H9 (cell line): ENCODE results near the gene CCDC158. TPM values are rescaled to one million over a fixed set of nuclear protein-coding genes. Genes with fewer than 3 reads are reported as not detected.

Experiments used
- DNase-seq: peaks from one replicate; pipeline ENCODE4 v3.0.0-alpha.2; 2017
- H2AFZ ChIP-seq: one replicate; pipeline ENCODE4 v1.6.1; 2013; ENCODE audit warnings: mild to moderate bottlenecking, low read length, control low read depth, moderate library complexity
- H2AK5ac ChIP-seq: 2 replicates; pipeline ENCODE4 v1.6.1; 2013; ENCODE audit warnings: low read length, control low read depth, mixed read lengths; ENCODE audit not compliant: insufficient read length
- H2BK120ac ChIP-seq: one replicate; pipeline ENCODE4 v1.6.1; 2013; ENCODE audit warnings: low read depth, mild to moderate bottlenecking, low read length, control low read depth, inconsistent platforms; ENCODE audit not compliant: poor library complexity, severe bottlenecking
- H2BK12ac ChIP-seq: 2 replicates; pipeline ENCODE4 v1.6.1; 2013; ENCODE audit warnings: low read length, control low read depth, mixed read lengths, low read depth; ENCODE audit not compliant: insufficient read length
- H2BK15ac ChIP-seq: 2 replicates; pipeline ENCODE4 v1.6.1; 2013; ENCODE audit warnings: low read depth, low read length, control low read depth
- H2BK20ac ChIP-seq: one replicate; pipeline ENCODE4 v1.6.1; 2013; ENCODE audit warnings: low read depth, mild to moderate bottlenecking, low read length, control low read depth, inconsistent platforms; ENCODE audit not compliant: poor library complexity, severe bottlenecking
- H2BK5ac ChIP-seq: 2 replicates; pipeline ENCODE4 v1.6.1; 2013; ENCODE audit warnings: low read length, control low read depth, mixed read lengths; ENCODE audit not compliant: insufficient read length
- H3K14ac ChIP-seq: 2 replicates; pipeline ENCODE4 v1.6.1; 2013; ENCODE audit warnings: low read length, control low read depth; ENCODE audit not compliant: insufficient read depth
- H3K18ac ChIP-seq: 2 replicates; pipeline ENCODE4 v1.6.1; 2013; ENCODE audit warnings: low read depth, mild to moderate bottlenecking, mixed read lengths, low read length, control low read depth; ENCODE audit not compliant: insufficient read length
- H3K23ac ChIP-seq: 2 replicates; pipeline ENCODE4 v1.6.1; 2013; ENCODE audit warnings: low read length, control low read depth, mixed read lengths, low read depth; ENCODE audit not compliant: insufficient read length
- H3K23me2 ChIP-seq: 2 replicates; pipeline ENCODE4 v1.6.1; 2013; ENCODE audit warnings: low read depth, mild to moderate bottlenecking, mixed read lengths, low read length, control low read depth; ENCODE audit not compliant: insufficient read length, poor library complexity, severe bottlenecking
- H3K27ac ChIP-seq: 2 replicates; pipeline ENCODE4 v1.5.1; 2013; ENCODE audit warnings: low read length, control low read depth, mixed read lengths, low read depth; ENCODE audit not compliant: insufficient read length
- H3K27me3 ChIP-seq: 2 replicates; pipeline ENCODE4 v1.6.1; 2013; ENCODE audit warnings: low read length, control low read depth, inconsistent platforms; ENCODE audit not compliant: insufficient read depth
- H3K4ac ChIP-seq: 2 replicates; pipeline ENCODE4 v1.6.1; 2013; ENCODE audit warnings: low read depth, mild to moderate bottlenecking, control low read depth, inconsistent platforms, low read length, moderate library complexity
- H3K4me1 ChIP-seq: 2 replicates; pipeline ENCODE4 v1.6.1; 2013; ENCODE audit warnings: low read length, control low read depth, inconsistent platforms; ENCODE audit not compliant: insufficient read depth
- H3K4me2 ChIP-seq: 2 replicates; pipeline ENCODE4 v1.6.1; 2013; ENCODE audit warnings: low read length, control low read depth, mixed read lengths; ENCODE audit not compliant: insufficient read length, insufficient read depth
- H3K56ac ChIP-seq: 2 replicates; pipeline ENCODE4 v1.6.1; 2013; ENCODE audit warnings: low read depth, mild to moderate bottlenecking, mixed read lengths, low read length, control low read depth; ENCODE audit not compliant: insufficient read length
- H3K79me1 ChIP-seq: 2 replicates; pipeline ENCODE4 v1.6.1; 2013; ENCODE audit warnings: low read depth, mild to moderate bottlenecking, moderate library complexity, low read length, control low read depth, inconsistent platforms; ENCODE audit not compliant: insufficient read depth, poor library complexity, severe bottlenecking
- H3K79me2 ChIP-seq: 2 replicates; pipeline ENCODE4 v1.6.1; 2013; ENCODE audit warnings: low read length, control low read depth, inconsistent platforms; ENCODE audit not compliant: insufficient read depth
- H3K9ac ChIP-seq: 2 replicates; pipeline ENCODE4 v1.6.1; 2013; ENCODE audit warnings: low read length, control low read depth, mixed read lengths; ENCODE audit not compliant: insufficient read length; ENCODE audit errors: extremely low read depth
- H3K9me3 ChIP-seq: one replicate; pipeline ENCODE4 v1.6.1; 2013; ENCODE audit warnings: low read depth, low read length, inconsistent platforms; ENCODE audit not compliant: control insufficient read depth
- H3T11ph ChIP-seq: one replicate; pipeline ENCODE4 v1.6.1; 2013; ENCODE audit warnings: mild to moderate bottlenecking, low read length, control low read depth, inconsistent platforms
- H4K20me1 ChIP-seq: one replicate; pipeline ENCODE4 v1.6.1; 2013; ENCODE audit not compliant: control insufficient read depth, insufficient read length, insufficient read depth
- H4K5ac ChIP-seq: 2 replicates; pipeline ENCODE4 v1.6.1; 2013; ENCODE audit warnings: low read depth, mild to moderate bottlenecking, mixed read lengths, low read length, control low read depth; ENCODE audit not compliant: insufficient read length
- H4K8ac ChIP-seq: replicated peaks from 2 replicates; pipeline ENCODE4 v1.6.1; 2013; ENCODE audit warnings: low read length, control low read depth, mixed read lengths, low read depth; ENCODE audit not compliant: insufficient read length
- H4K91ac ChIP-seq: 2 replicates; pipeline ENCODE4 v1.6.1; 2013; ENCODE audit warnings: low read depth, mild to moderate bottlenecking, moderate library complexity, mixed read lengths, low read length, control low read depth; ENCODE audit not compliant: insufficient read length
- H3K27ac Mint-ChIP-seq, 3 experiments: 2 replicates in 2 of 3; 3 replicates in 1 of 3; pipeline ENCODE4 v1.8.0; 2020 to 2021; ENCODE audit warnings: mixed read lengths in 3 of 3, mild to moderate bottlenecking in 1 of 3, moderate library complexity in 1 of 3
- H3K27me3 Mint-ChIP-seq: 2 replicates; pipeline ENCODE4 v1.8.0; 2021; ENCODE audit warnings: low read depth, mild to moderate bottlenecking, moderate library complexity, mixed read lengths
- H3K36me3 Mint-ChIP-seq, 3 experiments: 2 replicates in 2 of 3; 3 replicates in 1 of 3; pipeline ENCODE4 v1.8.0; 2020 to 2021; ENCODE audit warnings: low read depth in 3 of 3, mixed read lengths in 3 of 3; ENCODE audit not compliant: insufficient read depth in 1 of 3
- H3K4me1 Mint-ChIP-seq, 2 experiments: 2 replicates each; pipeline ENCODE4 v1.8.0; 2020; ENCODE audit warnings: mixed read lengths in 2 of 2
- H3K4me3 Mint-ChIP-seq, 2 experiments: 2 replicates in 1 of 2; 3 replicates in 1 of 2; pipeline ENCODE4 v1.8.0; 2020 to 2021; ENCODE audit warnings: mild to moderate bottlenecking in 2 of 2, mixed read lengths in 2 of 2, moderate library complexity in 1 of 2
- H3K9me3 Mint-ChIP-seq, 2 experiments: 2 replicates in 1 of 2; 3 replicates in 1 of 2; pipeline ENCODE4 v1.8.0; 2020; ENCODE audit warnings: mild to moderate bottlenecking in 2 of 2, mixed read lengths in 2 of 2, moderate library complexity in 1 of 2
- WGBS: extraction: QIAGEN DNeasy Blood & Tissue Kit; methylation state at CpG from one replicate; pipeline ENCODE4 v1.1.7; 2013; ENCODE audit warnings: missing lambda C conversion rate, low lambda C conversion rate, mixed read lengths; ENCODE audit not compliant: insufficient read length; ENCODE audit errors: extremely low coverage; 5-methylcytosine and 5-hydroxymethylcytosine counted together
- total RNA-seq: library from RNA; stranded (reverse); gene quantifications from 2 replicates; pipeline ENCODE4 v1.2.1, GENCODE V29; 2021
- TF ChIP-seq, protein P1 (sequence below): fragments of 200-600 bp; sonication (generic); conservative IDR thresholded peaks from 3 replicates; pipeline ENCODE4 v1.8.0; 2021; ENCODE audit warnings: antibody characterized with exemption, mild to moderate bottlenecking

CCDC158 gene
- total RNA-seq, 1 experiment from 2014 or later = not detected

DNA sequence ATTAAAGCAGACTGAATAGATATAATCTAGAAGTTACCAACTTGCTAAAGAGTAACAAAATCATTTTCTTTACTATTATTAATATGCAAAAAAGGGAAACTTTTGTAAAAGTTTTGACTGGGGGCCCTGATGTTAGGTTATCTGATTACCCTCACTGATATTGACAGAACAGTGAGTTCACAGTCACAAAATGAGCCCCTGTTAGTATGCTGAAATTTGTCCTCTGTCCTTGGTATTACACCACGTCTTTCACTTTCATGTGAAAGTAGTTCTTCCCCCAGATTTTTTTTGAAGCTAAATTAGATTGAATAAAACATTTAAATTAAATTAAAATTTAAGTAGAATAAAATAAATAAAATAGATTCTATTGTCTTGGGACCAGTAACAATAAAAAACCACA is 108.5 kb downstream of the CCDC158 start:
- Histone ChIP-seq H2BK15ac (no peak overlapping the region), H2BK5ac (no peak overlapping the region), H4K8ac (no peak overlapping the region), H3K23me2 (peaks cover 3% of the 10 kb centered on the region), H3K79me2 (no peaks in the 10 kb centered on the region), H3K9me3 (no peaks in the 10 kb centered on the region), H2BK120ac (no peak overlapping the region), H2AFZ (no peak overlapping the region), H4K20me1 (no peaks in the 10 kb centered on the region), H2BK20ac (no peak overlapping the region), H3K4me1 (no peaks in the 10 kb centered on the region; the same call in 1 of the 2 replicates), H2BK12ac (no peak overlapping the region), H3K9ac (no peak overlapping the region), H3K4me2 (no peak overlapping the region), H3K14ac (no peak overlapping the region), H3K4ac (no peak overlapping the region), H4K91ac (no peak overlapping the region), H3K56ac (no peak overlapping the region), H3K18ac (no peak overlapping the region), H3K27me3 (no peaks in the 10 kb centered on the region), H2AK5ac (no peak overlapping the region), H3T11ph (no peak overlapping the region), H4K5ac (no peak overlapping the region), H3K79me1 (no peaks in the 10 kb centered on the region), H3K23ac (no peak overlapping the region), H3K27ac (no peak overlapping the region)
- no CpG with 5 or more reads among the region's 1 CpG for WGBS
- Mint-ChIP-seq H3K27ac (no peak overlapping the region), H3K4me3 (no peak overlapping the region), H3K4me1 (peaks cover 3 to 10% of the 10 kb centered on the region in 2 experiments), H3K36me3 (peaks cover 6 to 16% (median 15%) of the 10 kb centered on the region in 3 experiments; a peak in 6 of 7 replicates), H3K9me3 (peaks cover 4 to 6% of the 10 kb centered on the region in 2 experiments; a peak in 4 of 5 replicates), H3K27me3 (peaks cover 6% of the 10 kb centered on the region)
- no peak for DNase-seq
- TF ChIP-seq, protein P1, sequence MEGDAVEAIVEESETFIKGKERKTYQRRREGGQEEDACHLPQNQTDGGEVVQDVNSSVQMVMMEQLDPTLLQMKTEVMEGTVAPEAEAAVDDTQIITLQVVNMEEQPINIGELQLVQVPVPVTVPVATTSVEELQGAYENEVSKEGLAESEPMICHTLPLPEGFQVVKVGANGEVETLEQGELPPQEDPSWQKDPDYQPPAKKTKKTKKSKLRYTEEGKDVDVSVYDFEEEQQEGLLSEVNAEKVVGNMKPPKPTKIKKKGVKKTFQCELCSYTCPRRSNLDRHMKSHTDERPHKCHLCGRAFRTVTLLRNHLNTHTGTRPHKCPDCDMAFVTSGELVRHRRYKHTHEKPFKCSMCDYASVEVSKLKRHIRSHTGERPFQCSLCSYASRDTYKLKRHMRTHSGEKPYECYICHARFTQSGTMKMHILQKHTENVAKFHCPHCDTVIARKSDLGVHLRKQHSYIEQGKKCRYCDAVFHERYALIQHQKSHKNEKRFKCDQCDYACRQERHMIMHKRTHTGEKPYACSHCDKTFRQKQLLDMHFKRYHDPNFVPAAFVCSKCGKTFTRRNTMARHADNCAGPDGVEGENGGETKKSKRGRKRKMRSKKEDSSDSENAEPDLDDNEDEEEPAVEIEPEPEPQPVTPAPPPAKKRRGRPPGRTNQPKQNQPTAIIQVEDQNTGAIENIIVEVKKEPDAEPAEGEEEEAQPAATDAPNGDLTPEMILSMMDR = no peak
